Measurements from ENCODE around the gene ABCE1. TPM values are rescaled to one million over a fixed set of nuclear protein-coding genes. Genes with fewer than 3 reads are reported as not detected.

ABCE1 gene
- total RNA-seq, 1 experiment from 2014 or later, result 153 TPM

DNA sequence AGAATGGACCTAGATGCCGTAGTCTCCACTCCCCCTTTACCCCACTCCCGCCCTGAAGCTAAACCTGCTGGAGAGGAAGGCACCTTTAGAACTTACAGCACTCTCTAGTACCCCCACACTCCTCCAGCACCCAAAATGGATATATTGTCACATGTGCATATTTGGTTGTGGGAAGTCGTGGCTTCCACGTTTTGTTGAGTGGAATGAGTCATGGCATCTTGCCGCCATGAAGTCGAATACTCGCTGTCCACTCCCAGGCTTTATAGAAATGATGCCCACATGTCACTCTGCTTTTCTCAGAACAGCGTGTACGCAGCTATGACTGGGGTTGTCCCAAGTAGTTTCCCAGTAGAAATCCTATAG, 545 bp downstream of the ABCE1 start:
- Histone ChIP-seq H3K4me2 (ENCODE audit: low read length) (peak overlapping the region; percentile 89), H4K20me1 (ENCODE audit: low read length) (peaks cover 42% of the 10 kb centered on the region), H3K27ac (ENCODE audit: low read length) (peak overlapping the region; percentile 86), H3K9me2 (replicated peaks; ENCODE audit: low read length) (no peaks in the 10 kb centered on the region), H3F3A (ENCODE audit: low read length, unreplicated experiment) (no peaks in the 10 kb centered on the region), H3K27me3 (ENCODE audit: low read length) (no peaks in the 10 kb centered on the region), H2AFZ (ENCODE audit: low read length) (peak overlapping the region; percentile 87), H3K36me3 (ENCODE audit: low read depth, low read length) (peaks cover 23% of the 10 kb centered on the region), H3K9me3 (ENCODE audit: low read length) (no peaks in the 10 kb centered on the region; the same call in 1 of the 2 replicates), H3K4me3 (ENCODE audit: low read length) (peak overlapping the region; percentile 82), H3K9ac (ENCODE audit: low read length) (peak overlapping the region; percentile 98), H3K79me2 (ENCODE audit: low read length) (peaks cover 94% of the 10 kb centered on the region), H3K4me1 (ENCODE audit: insufficient read depth, low read length) (peaks cover 28% of the 10 kb centered on the region)
- DNase-seq, result peak; percentile 62
- peak; percentile 36 for ATAC-seq
- CTCF ChIA-PET, result no interaction called here
- POLR2A ChIA-PET (ENCODE audit: unreplicated experiment), result interaction anchor here (0.6 to 0.8 kb wide), 2 partner anchors 82 to 297 kb away, joined by 3 to 5 read pairs; no protein-coding TSS in a partner anchor
- TSS peak; percentile 54 for BruUV-seq (replicated peaks)
- intact Hi-C loops (cut with micrococcal nuclease), result loop anchor here (2.0 kb wide), 1 partner anchor 82 kb away; the partner anchor contains the start of gene OTUD4
- TF ChIP-seq, protein P1, sequence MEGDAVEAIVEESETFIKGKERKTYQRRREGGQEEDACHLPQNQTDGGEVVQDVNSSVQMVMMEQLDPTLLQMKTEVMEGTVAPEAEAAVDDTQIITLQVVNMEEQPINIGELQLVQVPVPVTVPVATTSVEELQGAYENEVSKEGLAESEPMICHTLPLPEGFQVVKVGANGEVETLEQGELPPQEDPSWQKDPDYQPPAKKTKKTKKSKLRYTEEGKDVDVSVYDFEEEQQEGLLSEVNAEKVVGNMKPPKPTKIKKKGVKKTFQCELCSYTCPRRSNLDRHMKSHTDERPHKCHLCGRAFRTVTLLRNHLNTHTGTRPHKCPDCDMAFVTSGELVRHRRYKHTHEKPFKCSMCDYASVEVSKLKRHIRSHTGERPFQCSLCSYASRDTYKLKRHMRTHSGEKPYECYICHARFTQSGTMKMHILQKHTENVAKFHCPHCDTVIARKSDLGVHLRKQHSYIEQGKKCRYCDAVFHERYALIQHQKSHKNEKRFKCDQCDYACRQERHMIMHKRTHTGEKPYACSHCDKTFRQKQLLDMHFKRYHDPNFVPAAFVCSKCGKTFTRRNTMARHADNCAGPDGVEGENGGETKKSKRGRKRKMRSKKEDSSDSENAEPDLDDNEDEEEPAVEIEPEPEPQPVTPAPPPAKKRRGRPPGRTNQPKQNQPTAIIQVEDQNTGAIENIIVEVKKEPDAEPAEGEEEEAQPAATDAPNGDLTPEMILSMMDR (conservative IDR thresholded peaks at IDR 0.05; ENCODE audit: low read depth, low read length), result no peak
- TF ChIP-seq EZH2phosphoT487 (IDR thresholded peaks at IDR 0.05; ENCODE audit: borderline replicate concordance, low read length), result no peak
- TF ChIP-seq EZH2 (IDR thresholded peaks at IDR 0.05; ENCODE audit: low read length, unreplicated experiment), result no peak

DNA sequence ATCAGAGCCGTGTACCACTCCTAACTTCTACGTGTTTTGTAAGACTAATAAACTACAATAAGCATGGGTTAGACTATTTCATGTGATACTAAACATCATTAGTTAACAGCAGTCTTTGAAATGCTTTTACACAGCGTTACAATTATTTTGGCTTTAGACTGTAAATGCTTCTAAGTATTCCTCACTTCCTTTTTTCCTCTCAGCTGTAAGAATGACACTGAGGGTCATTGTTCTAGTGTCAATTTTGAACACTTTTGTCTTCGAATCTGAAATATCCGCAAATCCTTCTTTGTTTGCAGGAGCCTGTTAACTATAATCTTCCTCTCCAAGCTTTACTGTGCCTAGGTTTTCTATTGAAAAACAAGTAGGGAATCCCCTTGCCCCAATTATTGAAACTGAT, 1.5 kb downstream of the ABCE1 start:
- ATAC-seq, result no peak; the same call in 1 of the 2 replicates
- Histone ChIP-seq H3K4me1 (ENCODE audit: insufficient read depth, low read length) (peaks cover 28% of the 10 kb centered on the region), H3K79me2 (ENCODE audit: low read length) (peaks cover 93% of the 10 kb centered on the region), H3K4me2 (ENCODE audit: low read length) (peak overlapping the region; percentile 89), H3K27ac (ENCODE audit: low read length) (no peak overlapping the region), H3F3A (ENCODE audit: low read length, unreplicated experiment) (no peaks in the 10 kb centered on the region), H2AFZ (ENCODE audit: low read length) (no peak overlapping the region), H3K27me3 (ENCODE audit: low read length) (no peaks in the 10 kb centered on the region), H3K9ac (ENCODE audit: low read length) (peak overlapping the region; percentile 98), H3K9me2 (replicated peaks; ENCODE audit: low read length) (no peaks in the 10 kb centered on the region), H4K20me1 (ENCODE audit: low read length) (peaks cover 44% of the 10 kb centered on the region), H3K9me3 (ENCODE audit: low read length) (no peaks in the 10 kb centered on the region), H3K36me3 (ENCODE audit: low read depth, low read length) (peaks cover 17% of the 10 kb centered on the region), H3K4me3 (ENCODE audit: low read length) (peak overlapping the region; percentile 82)
- CTCF ChIA-PET, result no interaction called here
- peak; percentile 35 for DNase-seq
- POLR2A ChIA-PET (ENCODE audit: unreplicated experiment), result no interaction called here
- intact Hi-C loops (cut with micrococcal nuclease), result loop anchor here (2.0 kb wide), 1 partner anchor 81 kb away; the partner anchor contains the start of gene OTUD4
- no peak for TF ChIP-seq EZH2phosphoT487 (IDR thresholded peaks at IDR 0.05; ENCODE audit: borderline replicate concordance, low read length)
- TF ChIP-seq, protein P1 (conservative IDR thresholded peaks at IDR 0.05; ENCODE audit: low read depth, low read length), result no peak
- no peak for TF ChIP-seq EZH2 (IDR thresholded peaks at IDR 0.05; ENCODE audit: low read length, unreplicated experiment)
- BruUV-seq (replicated peaks), result no TSS peak

DNA sequence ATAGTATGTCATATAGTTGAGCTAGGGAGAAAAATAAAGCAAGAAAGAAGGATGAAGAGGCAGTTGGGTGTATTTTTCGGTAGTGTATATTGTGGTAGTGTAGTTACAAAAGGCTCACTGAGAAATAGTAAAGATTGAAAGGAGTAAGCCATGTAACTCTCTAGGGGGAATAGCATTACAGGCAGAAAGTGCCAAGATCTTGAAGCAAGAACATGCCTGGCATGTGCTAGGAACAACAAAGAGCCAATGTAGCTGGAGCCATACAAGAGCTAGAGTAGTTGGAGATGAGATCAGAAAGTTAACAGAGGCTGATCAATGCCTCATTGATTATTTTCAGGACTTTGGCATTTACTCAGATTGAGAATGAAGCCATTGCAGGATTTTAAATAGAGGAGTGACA, 3.0 kb downstream of the ABCE1 start:
- Histone ChIP-seq H3K9me3 (ENCODE audit: low read length) (no peaks in the 10 kb centered on the region), H3K9ac (ENCODE audit: low read length) (no peak overlapping the region), H2AFZ (ENCODE audit: low read length) (no peak overlapping the region), H4K20me1 (ENCODE audit: low read length) (peaks cover 44% of the 10 kb centered on the region), H3K27ac (ENCODE audit: low read length) (no peak overlapping the region), H3K36me3 (ENCODE audit: low read depth, low read length) (peaks cover 19% of the 10 kb centered on the region), H3K27me3 (ENCODE audit: low read length) (no peaks in the 10 kb centered on the region), H3K79me2 (ENCODE audit: low read length) (peaks cover 92% of the 10 kb centered on the region), H3K4me1 (ENCODE audit: insufficient read depth, low read length) (peaks cover 28% of the 10 kb centered on the region), H3K4me2 (ENCODE audit: low read length) (peak overlapping the region; percentile 31), H3K9me2 (replicated peaks; ENCODE audit: low read length) (no peaks in the 10 kb centered on the region), H3K4me3 (ENCODE audit: low read length) (no peak overlapping the region), H3F3A (ENCODE audit: low read length, unreplicated experiment) (no peaks in the 10 kb centered on the region)
- POLR2A ChIA-PET (ENCODE audit: unreplicated experiment), result no interaction called here
- CTCF ChIA-PET, result no interaction called here
- DNase-seq, result no peak
- BruUV-seq (replicated peaks), result no TSS peak
- intact Hi-C loops (cut with micrococcal nuclease), result no loop called here
- TF ChIP-seq, protein P1 (conservative IDR thresholded peaks at IDR 0.05; ENCODE audit: low read depth, low read length), result no peak
- TF ChIP-seq EZH2phosphoT487 (IDR thresholded peaks at IDR 0.05; ENCODE audit: borderline replicate concordance, low read length), result no peak
- TF ChIP-seq EZH2 (IDR thresholded peaks at IDR 0.05; ENCODE audit: low read length, unreplicated experiment), result no peak
- no peak for ATAC-seq

All from PC-3 (cell line).